ENCODE measurements around the gene YTHDC1.
"Not testable (repeated sequence)": the region's sequence is repeated elsewhere in the genome, so short reads cannot be mapped to it uniquely, and the experiment has no call there.

The YTHDC1 gene

DNA sequence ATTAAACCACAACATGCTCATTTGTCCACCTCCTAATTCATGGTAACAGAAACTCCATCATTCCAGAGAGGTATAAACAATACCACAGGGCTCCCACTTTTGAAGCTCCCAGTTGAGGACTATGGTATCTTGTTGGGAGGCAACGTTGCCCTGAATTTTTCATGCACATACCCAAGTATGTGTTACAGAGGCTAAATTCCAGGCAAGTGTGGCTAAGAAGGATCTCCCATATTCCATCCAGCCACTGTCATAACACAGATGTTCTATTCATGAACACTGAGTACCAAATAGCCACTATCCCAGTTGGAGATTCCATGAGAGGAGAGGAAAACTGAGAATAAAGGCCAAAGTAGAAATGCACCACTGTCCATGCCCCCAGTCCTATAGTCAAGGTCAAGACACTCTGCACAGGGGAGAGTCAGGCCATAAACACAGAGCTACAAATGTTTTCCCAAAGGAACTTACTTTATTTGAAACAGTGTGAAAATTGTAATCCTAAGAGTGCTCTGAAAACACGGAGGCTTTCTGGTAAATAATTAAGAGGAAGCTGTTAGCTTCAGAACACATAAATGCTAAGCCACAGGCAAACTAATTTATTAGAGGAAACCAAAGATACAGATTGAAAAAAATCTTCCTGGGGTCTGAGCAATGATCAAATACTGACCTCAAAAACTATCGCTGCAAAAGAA lies 62.0 kb downstream of the YTHDC1 start:
- DNase-seq = no peak

DNA sequence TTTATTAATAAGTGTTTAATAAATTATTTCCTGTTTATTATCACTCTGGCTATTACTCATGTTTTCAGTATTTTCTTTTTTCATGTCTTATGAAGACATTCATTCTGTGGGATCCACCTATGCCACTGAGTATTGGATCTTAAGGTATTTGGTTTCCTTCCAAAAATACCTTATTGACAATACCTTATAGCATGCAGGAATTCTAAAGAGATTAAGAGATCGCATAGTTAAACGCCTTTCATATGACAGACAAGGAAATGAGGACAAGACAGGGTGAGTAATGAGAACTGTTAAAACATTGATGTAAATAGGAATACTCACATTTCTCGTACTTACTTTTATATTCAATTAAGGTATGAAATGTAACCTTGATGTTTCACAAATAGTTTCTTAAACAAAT lies 66.2 kb downstream of the YTHDC1 start:
- no peak for DNase-seq

DNA sequence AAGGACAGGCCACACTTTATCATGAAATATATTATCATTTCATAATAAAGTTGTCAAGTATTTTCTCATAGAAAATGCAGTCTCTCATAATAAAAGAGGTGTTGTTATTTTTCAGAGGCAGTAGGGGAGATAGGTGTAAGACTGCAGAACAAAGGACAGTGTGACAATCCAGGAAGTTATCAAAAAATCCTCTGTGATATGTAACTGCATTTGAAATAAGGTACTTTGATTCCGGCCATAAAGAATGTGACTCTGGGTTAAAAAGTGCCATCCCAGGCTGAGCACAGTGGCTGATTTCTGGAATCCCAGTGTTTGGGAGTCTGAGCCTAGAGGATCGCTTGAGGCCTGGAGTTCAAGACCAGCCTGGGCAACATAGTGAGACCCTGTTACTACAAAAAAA lies 66.8 kb downstream of the YTHDC1 start:
- no peak for DNase-seq

DNA sequence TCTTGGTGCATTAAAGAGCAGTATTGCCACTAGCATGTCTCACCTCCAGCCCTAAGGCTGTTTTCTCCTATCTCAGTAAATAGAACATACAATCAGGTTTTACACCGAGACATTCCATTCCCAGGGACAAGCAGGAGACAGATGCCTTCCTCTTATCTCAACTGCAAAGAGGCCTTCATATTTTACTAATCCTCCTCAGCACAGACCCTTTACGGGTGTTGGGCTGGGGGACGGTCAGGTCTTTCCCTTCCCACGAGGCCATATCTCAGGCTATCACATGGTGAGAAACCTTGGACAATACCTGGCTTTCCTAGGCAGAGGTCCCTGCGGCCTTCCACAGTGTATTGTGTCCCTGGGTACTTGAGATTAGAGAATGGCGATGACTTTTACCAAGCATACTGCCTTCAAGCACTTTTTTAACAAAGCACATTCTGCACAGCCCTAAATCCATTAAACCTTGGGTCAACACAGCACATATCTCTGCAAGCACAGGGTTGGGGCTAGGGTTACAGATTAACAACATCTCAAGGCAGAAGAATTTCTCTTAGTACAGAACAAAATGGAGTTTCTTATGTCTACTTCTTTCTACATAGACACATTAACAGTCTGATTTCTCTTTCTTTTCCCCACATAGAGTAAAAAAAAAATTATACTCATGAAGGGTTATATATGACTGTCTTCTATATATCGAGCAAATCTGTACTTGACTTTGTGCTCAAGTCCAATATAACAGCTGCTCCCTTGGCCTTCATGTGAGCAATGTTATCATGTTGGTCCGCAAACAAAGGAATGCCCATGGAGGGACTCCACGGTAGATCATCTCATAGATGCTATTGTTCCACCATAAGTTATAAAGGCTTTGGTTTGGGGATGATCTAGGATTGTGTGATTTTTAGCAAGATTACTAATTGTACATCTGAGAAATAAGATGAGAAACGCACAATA lies 67.8 kb downstream of the YTHDC1 start:
- DNase-seq = not testable (repeated sequence)

DNA sequence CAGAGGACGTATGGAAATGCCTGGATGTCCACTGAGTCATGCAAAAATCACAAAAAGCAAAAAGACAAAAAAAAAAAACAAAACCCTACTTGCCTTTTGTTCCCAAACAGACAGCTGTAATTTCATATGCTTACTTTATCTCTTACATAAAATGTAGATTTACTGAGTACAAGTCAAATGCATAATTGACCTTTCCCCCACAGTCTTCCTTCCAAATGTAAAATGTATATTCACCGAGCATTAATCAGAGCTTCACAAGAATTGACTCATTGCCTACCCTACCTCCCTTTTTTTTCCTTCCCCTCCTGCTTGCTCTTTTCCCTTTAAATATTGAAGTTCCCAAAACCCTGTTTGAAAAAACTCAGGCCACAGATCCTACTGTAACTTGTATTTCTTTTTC lies 71.9 kb downstream of the YTHDC1 start:
- DNase-seq = no peak

DNA sequence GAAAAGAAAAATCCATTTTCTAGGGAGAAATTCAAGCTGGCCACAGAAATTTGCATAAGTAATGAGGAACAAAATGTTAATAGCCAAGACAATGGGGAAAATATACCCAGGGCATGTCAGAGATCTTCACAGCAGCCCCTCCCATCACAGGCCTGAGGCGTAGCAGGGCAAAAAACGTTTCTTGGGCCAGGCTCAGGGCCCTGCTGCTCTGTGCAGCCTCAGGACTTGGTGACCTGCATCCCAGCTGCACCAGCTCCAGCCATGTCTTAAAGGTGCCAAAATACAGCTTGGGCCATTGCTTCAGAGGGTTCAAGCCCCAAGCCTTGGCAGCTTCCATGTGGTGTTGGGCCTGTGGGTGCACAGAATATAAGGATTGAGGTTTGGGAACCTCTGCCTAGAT lies 72.3 kb downstream of the YTHDC1 start:
- no peak for DNase-seq

DNA sequence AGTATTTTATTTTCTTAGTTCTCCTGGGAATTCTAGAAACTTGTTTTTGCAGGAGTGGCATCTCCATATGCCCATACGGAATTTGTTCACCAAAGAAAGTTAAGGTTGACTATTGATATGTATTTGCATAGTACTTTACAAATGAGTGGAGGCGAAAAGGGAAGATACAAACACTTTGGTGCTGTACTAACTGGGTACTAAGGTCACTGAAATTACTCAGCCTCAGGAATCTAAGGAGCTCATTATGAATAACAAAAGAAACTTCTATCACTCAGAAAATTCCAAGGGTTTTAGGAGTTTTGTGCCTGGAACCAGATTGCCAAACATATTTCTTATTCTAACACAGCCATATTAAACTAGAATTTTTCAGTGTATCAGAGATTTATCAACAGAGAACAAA lies 77.0 kb downstream of the YTHDC1 start:
- no peak for DNase-seq

DNA sequence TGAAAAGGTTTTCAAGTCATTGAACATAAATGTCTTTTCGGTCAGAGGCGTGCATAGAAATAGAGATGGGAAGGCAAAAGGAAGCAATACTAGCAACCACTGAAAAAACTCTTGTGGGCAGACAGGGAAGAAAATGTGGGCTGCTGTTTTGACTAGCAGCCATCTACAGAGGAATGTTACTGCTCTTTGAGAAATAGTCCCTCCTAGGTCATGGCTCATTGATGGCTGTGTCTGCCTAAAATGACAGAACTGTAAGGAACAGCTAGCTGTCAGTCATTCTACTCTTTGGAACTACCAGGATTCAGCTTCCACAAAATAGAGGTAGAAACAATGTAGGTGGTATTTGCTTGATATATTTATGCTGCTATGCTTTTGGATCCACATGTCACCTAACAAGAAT lies 77.5 kb downstream of the YTHDC1 start:
- DNase-seq = no peak

DNA sequence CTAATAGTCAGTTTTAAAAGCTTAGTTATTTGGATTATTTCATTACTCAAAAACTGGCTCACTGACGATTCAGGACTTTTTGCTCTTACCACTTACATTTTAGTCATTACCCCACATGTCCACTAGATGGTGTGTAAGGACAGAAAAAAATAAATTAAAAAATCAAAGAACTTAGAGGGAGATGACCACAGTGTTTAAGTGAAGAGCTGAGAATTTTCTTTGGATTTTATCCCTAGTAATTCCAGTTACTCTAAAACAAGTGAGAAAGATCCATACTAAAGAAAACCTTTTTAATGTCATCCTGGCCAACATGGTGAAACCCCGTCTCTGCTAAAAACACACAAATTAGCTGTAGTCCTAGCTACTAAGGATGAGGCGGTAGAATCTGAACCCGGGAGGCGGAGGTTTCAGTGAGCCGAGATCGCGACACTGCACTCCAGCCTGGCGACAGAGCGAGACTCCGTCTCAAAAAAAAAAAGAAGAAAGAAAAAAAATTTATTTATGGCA lies 78.0 kb downstream of the YTHDC1 start:
- DNase-seq = no peak

DNA sequence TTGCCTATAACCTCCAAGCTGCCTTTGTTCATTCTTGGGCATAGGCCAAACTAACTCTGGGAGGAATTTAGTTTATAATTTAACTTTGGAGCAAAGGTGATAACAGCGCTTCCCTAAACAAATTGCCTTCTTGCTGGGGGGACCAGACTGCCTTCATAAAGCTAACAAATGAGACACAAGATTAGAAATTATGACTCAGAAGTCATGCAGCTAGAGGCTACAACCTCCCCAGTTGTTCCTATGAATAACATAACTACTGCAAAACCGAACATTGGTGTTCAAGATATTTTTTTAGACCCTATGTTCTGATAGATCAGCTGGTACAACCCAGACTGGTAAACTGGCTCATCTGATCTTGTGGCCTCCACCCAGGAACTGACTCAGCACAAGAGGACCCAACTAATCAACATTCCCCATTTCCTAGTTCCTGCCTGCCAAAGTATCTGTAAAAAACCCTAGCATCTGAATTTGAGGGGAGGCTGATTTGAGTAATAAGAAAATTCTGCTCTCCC lies 82.4 kb downstream of the YTHDC1 start:
- no peak for DNase-seq

DNA sequence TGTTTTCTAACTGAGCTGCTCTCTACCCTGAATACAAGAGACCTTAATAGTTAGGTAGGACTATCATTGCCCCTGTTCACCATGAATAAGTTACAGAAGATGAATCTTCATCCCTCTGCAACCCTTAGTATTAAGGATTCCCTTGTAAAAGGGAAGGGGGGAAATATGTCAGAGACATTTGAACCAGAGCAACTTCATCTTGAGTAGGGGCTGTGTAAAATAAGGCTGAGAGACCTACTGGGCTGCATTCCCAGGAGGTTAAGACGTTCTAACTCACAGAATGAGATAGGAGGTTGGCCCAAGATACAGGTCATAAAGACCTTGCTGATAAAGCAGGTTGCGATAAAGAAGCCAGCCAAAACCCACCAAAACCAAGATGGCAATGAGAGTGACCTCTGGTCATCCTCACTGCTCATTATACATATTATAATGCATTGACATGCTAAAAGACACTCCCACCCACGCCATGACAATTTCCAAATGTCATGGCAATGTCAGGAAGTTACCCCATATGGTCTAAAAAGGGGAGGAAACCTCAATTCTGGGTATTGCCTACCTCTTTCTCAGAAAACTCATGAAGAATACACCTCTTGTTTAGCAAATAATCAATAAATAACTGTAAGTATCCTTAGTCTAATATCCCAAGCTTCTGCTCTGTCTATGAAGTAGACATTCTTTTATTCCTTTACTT lies 84.9 kb downstream of the YTHDC1 start:
- DNase-seq = no peak

Measured in effector CD4-positive, alpha-beta T cell (primary cell).